Stimulated activated CD4-positive, alpha-beta T cell treated with anti-CD3 and anti-CD28 coated beads, Interleukin-2, amount 100 ng/mL, for 48 hours (primary cell): Measurements from ENCODE around the gene TNFAIP8L2.
"Not testable (repeated sequence)": the region's sequence is repeated elsewhere in the genome, so short reads cannot be mapped to it uniquely, and the experiment has no call there.

Source experiments
- DNase-seq, 2 donors: peaks; one replicate each; pipeline ENCODE4 v3.0.0-alpha.2; 2020

The TNFAIP8L2 gene

DNA sequence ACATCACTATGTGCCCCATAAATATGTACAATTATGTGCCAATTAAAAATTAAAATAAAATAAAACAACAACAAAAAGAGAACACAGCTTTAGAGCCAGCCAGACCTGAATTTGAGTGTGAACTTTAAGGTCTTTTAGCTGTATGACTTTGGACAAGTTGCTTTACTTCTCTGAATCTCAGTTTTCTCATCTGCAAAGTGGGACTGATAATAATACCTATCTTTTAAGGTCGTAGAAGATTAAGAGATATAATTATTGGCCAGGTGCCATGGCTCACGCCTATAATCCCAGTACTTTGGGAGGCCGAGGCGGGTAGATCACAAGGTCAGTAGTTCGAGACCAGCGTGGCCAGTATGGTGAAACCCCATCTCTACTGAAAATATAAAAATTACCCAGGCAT is 36.9 kb downstream of the TNFAIP8L2 start:
- no peak for DNase-seq

DNA sequence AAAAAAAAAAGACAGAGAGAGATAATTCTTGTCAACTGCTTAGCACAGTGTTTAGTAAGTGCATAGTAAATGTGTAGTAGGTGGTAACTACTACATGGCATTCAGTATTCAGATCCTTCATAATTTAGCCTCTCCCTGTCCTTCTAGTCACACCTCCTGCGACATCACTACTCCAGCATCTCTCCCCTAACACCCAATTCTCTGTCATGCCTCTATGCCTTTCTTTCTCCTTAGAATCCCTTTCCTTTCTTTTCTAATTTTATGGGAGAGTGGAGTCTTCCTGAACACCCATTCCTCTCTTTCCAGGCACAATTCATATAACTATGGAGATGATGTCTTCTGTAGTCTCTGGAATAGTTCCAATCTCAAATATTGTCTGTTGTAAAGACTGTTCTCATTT is 37.4 kb downstream of the TNFAIP8L2 start:
- DNase-seq, result no peak

DNA sequence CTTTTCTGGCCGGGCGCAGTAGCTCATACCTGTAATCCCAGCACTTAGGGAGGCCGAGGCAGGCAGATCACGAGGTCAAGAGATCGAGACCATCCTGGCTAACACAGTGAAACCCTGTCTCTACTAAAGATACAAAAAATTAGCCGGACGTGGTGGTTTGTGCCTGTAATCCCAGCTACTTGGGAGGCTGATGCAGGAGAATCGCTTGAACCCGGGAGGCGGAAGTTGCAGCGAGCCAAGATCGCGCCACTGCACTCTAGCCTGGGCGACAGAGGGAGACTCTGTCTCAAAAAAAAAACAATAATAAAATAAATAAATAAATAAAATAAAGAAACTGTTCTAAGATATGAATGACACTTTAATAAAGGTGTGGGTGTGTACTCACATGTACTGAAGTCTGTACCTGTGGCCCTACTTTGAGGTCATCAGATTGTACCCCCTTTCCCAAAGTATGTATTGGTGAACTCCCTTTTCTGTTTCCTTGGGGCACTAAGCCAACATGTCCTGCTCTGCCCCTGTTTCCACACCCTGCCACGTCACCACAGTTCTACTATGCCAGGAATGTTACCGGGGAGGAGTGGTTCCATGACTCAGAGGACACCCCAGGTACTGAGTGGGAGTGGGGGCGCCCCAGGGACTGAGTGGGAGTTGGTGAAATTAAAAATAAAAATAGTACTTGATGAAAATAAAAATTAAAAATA is 38.6 kb downstream of the TNFAIP8L2 start:
- not testable (repeated sequence) for DNase-seq

DNA sequence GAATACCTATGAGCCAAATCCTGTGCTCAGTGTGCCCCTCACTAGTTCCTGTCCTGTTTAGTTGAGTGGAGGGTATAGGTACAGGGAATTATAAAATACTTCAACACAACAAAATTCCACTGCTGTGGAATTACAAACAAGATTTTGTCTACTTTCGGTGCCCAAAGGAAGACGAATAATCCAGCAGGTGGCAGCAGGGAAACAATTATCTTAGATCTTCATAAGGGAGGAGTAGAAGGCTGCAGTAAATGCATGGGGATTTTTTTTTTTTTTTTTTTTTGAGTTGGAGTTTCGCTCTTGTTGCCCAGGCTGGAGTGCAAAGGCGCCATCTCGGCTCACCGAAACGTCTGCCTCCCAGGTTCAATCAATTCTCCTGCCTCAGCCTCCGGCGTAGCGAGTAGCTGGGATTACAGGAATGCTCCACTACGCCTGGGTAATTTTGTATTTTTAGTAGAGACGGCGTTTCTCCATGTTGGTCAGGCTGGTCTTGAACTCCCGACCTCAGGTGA is 39.9 kb downstream of the TNFAIP8L2 start:
- DNase-seq, result peak; percentile 17 to 48

DNA sequence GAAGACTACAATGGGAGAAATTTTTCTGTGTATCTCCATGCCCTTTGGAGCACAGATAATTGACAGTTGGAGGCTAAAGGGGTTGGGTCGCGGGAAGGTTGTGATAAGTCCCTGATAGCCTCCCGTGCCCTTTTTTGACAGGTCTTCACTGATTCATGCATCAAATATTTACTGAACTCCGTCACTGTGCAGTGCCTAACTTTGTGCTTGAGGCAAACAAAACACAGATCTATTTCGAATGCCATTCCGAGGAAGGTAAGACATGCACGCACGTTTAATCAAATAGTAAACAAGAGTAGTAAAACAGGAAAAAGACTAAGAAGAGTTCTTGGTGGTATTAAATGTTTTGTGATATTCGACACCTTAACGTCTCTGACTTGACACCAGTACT is 41.4 kb downstream of the TNFAIP8L2 start:
- no peak for DNase-seq

DNA sequence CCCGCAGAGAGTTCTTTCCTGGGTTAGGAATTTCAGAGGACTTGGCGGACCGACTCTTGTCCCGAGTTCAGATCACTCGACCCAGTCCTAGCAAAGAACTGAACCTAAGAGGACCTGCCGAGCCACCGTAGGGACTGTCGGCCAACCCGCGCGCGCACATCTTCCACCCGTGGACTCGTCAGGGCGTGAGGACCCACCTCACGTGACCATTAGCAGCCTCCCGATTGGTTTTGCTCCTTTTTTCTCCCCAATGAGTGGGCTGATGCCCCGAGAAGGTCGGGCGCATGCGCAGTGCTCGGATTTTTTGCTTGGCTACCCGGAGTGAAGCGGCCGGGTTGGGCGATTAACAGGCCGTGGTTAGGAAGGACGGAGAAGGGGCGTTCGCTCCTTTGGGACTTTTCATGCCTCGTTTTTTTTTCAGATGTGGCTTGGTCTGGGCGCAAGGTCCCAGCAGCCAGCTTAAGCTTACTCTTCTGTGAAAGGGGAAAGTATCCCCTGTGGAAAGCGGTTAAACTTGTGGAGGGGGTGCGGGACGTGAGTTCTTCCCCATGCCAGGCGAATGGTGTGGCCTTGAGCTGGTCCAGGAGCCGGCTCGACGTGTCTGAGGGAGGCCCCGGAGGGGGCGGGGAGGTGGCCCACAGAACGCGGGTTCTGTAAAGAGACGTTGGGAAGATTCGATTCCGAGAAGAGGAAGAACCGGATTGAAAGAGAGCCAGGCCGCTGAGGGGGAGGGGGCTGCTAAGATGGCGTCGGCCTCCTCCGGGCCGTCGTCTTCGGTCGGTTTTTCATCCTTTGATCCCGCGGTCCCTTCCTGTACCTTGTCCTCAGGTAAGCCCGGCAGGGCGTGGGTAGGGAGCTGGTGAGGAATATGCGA is 42.0 kb downstream of the TNFAIP8L2 start, which contains the start of gene PIP5K1A:
PIP5K1A (plus strand) TSS at position 299 of the 874 bp plus-strand sequence; CDS start at position 744, 445 bp downstream.
- DNase-seq, result peak; percentile 99

DNA sequence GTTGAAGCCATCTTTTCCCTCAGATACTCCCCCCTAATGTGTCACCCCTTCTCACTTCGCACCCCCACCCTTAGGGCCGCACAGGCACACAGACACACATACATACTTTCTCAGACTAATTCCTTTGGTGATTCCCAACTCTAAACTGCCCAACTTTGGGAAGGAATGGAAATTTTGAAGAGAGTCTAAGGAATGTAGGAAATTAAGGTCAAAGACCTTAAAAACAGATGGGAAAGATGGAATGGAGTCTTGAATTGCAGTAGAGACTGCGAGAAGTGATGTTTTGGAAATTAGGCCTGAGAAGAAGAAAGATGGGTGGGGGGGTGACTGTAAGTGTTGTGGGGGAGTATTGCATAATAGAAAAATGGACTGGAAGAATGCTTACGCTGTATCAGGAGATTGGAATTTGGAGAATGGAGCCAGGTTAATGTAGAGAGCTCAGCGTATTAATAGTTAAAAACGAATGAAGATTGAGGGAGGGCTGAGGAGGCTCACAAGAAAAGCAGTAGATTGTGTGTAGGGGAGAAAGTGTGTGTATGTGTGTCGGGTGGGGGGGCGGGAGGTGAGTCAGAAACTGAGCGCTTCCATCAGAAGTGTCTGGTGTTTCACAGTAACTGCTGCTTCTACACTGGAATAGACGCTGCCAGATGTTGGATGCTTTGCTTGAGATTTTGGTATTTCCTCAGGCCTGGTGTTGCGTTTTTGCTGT is 43.6 kb downstream of the TNFAIP8L2 start:
- DNase-seq, result no peak

DNA sequence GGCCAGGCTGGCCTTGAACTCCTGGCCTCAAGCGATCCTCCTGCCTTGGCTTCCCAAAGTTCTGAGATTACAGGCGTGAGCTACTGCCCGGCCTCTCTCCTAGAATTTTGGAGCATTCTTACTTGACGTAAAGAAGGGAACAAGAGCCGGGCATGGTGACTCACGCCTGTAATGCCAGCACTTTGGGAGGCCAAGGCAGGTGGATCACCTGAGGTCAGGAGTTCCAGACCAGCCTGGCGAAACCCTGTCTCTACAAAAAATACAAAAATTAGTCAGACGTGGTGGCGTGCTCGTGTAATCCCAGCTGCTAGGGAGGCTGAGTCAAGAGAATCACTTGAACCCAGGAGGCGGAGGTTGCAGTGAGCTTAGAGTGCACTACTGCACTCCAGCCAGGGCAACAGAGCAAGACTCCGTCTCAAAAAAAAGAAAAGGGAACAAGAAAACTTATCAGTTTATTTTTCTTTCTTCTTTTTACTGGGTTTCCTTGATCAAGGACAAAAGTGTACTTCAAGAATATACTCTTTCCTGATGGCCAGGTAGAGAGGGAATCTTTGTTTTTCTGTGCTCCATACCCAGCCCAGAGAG is 49.0 kb downstream of the TNFAIP8L2 start:
- DNase-seq, result not testable (repeated sequence)
